AG09309 (cell line): Measurements from ENCODE around the gene JPH4.

Experiments used
- DNase-seq: peaks from one replicate; pipeline ENCODE4 v3.0.0-alpha.2; 2010; ENCODE audit warnings: low read depth
- H3K4me3 ChIP-seq: 2 replicates; pipeline ENCODE4 v1.5.1; 2011; ENCODE audit warnings: mild to moderate bottlenecking, low read depth, low read length, moderate library complexity; ENCODE audit not compliant: control insufficient read depth
- CTCF ChIP-seq: IDR thresholded peaks from 2 replicates; pipeline ENCODE4 v1.5.1; 2011; ENCODE audit warnings: mild to moderate bottlenecking, low read depth, low read length, inconsistent platforms; ENCODE audit not compliant: insufficient read depth, control insufficient read depth; ENCODE audit errors: missing control alignments

Gene JPH4

DNA sequence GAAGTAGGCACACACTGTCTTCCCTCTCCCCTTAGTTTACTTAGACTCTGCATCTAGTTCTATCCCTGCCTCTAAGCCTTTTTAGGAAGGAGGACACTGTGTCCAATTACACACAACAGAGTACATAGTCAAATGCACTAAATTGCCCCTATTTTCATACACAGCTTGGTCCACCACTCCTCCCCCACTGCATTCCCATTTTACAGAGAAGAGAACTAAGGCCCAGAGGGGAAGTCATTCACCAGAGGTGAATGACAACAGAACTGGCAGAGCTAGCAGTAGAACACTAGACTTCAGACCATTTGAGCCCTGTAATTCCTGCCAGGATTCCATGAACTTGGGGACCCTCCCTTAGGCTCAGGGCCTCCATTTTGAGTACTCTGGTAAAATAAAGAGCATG lies 1.1 kb upstream of the JPH4 start:
- DNase-seq, result no peak
- no peak overlapping the region for H3K4me3 ChIP-seq
- TF ChIP-seq CTCF, result no peak

DNA sequence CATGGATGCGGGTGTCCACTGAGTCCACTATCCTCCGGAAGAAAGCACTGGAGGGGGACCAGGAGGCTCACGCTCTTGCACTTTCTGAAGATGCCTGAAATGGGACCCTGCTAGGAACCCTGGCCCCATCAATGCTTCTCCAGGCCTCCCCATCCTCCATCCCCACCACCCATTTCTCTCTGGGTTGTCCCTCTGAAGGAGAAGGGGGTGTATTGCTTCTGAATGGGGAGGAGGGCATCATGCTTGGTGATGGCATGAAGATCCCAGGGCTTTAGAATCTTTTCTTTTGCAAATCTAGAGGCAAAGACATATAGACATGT lies 681 bp upstream of the JPH4 start:
- TF ChIP-seq CTCF, result no peak
- DNase-seq, result no peak
- no peak overlapping the region for H3K4me3 ChIP-seq

- no peak for TF ChIP-seq CTCF
- DNase-seq, result no peak
- H3K4me3 ChIP-seq, result no peak overlapping the region
Observed at GRCh38 chr14:23577710-23578392, 739 bp downstream of the JPH4 start.

DNA sequence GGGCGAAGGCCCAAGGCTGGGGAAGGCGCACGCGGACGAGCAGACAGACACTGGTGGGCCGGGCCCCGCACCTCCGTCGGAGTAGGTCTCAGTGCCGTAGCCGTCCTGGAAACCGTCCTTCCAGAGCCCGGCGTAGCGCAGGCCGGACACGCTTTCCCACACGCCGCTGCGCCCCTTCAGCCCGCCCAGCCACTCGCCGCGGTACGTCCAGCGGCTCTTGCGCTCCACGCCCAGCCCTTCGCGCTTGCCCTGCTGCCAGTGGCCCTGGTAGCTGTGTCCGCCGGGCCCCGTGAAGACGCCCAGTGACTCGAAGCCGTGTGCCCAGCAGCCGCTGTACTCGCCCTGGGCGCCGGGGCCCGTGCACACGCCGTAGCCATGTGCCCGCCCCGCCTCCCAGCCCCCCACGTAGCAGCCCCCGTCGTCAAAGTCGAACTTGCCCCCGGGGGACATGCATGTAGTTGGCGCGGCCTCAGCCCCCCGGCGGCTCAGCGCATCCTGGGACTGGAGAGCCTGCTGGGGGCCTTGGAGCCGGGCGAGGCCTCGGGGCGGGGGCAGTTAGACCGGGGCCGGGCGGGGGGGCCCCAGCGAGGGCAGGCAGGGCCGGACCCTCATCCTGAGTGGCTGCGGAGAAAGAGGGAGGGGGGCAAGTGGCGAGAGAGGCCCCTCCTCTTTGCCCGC lies 1.4 kb downstream of the JPH4 start:
- H3K4me3 ChIP-seq, result no peak overlapping the region
- no peak for TF ChIP-seq CTCF
- DNase-seq, result no peak

- DNase-seq, result no peak
- TF ChIP-seq CTCF, result no peak
- H3K4me3 ChIP-seq, result no peak overlapping the region
Observed at GRCh38 chr14:23573384-23574015, 5.1 kb downstream of the JPH4 start.

DNA sequence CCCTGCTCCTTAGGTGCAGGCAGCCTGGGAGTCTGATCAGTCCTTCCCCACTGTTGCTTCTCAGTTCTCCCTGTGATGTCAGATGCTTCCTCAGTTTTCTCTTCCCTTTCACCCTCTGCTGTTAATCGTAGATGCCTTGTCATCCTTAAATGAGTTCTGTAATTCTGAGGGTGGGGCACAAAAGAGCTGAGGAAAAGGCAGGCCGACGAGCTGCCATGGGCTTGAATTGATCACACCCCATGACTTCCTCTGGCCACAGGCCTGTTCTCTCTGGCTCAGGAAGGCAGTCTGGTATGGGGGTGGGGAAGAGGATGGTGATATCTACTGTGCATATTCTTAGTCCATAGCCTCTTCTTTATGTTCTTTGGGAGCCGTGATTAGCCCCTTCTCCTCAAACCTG lies 5.8 kb downstream of the JPH4 start:
- no peak for DNase-seq
- no peak for TF ChIP-seq CTCF

DNA sequence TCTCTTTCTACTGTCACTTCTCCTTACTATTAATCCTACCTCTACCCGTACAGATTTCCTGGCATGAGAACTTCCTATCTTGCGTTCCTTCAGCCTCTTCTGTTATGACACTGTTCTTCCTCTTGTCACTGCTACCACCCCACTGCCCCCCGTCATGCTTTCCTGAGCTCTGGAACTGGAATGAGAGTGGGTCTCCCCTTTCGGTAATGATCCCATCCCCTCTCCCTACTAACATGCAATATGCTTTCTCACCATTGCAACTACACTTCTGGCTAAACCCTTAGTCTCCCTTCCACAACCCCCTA lies 6.1 kb downstream of the JPH4 start:
- TF ChIP-seq CTCF, result no peak
- H3K4me3 ChIP-seq, result no peak overlapping the region
- DNase-seq, result no peak

More for the DNA sequence above, 5.8 kb downstream of the JPH4 start:
- no peak overlapping the region for H3K4me3 ChIP-seq
